Measurements from ENCODE around the gene ESM1.

DNA sequence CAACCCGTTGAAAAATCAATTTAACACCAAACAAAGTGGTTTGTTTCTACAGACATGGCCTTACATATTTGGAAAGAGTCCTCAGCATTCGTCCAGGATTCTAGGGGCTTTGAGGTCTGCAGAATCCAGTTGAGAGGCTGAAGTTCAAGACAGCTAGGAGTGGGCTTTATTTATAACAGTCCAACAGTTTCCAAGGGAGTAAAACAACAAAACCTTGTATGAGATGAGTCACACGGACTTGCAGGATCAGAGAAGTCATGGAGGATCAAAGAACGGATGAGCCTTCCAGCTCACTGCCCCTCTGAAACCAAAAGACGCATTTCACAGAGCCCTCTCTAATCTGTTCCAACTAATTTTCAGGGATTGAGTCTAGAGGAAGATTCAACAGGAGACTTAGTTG lies 11.1 kb upstream of the ESM1 start:
- TF ChIP-seq, protein P1, sequence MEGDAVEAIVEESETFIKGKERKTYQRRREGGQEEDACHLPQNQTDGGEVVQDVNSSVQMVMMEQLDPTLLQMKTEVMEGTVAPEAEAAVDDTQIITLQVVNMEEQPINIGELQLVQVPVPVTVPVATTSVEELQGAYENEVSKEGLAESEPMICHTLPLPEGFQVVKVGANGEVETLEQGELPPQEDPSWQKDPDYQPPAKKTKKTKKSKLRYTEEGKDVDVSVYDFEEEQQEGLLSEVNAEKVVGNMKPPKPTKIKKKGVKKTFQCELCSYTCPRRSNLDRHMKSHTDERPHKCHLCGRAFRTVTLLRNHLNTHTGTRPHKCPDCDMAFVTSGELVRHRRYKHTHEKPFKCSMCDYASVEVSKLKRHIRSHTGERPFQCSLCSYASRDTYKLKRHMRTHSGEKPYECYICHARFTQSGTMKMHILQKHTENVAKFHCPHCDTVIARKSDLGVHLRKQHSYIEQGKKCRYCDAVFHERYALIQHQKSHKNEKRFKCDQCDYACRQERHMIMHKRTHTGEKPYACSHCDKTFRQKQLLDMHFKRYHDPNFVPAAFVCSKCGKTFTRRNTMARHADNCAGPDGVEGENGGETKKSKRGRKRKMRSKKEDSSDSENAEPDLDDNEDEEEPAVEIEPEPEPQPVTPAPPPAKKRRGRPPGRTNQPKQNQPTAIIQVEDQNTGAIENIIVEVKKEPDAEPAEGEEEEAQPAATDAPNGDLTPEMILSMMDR (IDR thresholded peaks at IDR 0.05): no peak
- TF ChIP-seq, protein P2, sequence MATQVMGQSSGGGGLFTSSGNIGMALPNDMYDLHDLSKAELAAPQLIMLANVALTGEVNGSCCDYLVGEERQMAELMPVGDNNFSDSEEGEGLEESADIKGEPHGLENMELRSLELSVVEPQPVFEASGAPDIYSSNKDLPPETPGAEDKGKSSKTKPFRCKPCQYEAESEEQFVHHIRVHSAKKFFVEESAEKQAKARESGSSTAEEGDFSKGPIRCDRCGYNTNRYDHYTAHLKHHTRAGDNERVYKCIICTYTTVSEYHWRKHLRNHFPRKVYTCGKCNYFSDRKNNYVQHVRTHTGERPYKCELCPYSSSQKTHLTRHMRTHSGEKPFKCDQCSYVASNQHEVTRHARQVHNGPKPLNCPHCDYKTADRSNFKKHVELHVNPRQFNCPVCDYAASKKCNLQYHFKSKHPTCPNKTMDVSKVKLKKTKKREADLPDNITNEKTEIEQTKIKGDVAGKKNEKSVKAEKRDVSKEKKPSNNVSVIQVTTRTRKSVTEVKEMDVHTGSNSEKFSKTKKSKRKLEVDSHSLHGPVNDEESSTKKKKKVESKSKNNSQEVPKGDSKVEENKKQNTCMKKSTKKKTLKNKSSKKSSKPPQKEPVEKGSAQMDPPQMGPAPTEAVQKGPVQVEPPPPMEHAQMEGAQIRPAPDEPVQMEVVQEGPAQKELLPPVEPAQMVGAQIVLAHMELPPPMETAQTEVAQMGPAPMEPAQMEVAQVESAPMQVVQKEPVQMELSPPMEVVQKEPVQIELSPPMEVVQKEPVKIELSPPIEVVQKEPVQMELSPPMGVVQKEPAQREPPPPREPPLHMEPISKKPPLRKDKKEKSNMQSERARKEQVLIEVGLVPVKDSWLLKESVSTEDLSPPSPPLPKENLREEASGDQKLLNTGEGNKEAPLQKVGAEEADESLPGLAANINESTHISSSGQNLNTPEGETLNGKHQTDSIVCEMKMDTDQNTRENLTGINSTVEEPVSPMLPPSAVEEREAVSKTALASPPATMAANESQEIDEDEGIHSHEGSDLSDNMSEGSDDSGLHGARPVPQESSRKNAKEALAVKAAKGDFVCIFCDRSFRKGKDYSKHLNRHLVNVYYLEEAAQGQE (IDR thresholded peaks at IDR 0.05; ENCODE audit: insufficient read depth in 1 of 2, low read depth in 2 of 2, low read length in 1 of 2): no peak
- no peak for TF ChIP-seq POLR2AphosphoS5 (IDR thresholded peaks at IDR 0.05; ENCODE audit: low read depth, low read length)

Data from Panc1 (cell line).